GM12892 (cell line): ENCODE data around the gene XPR1.

ENCODE experiments used
- POLR2A ChIP-seq: IDR thresholded peaks from 2 replicates; pipeline ENCODE4 v1.6.1; 2011; ENCODE audit warnings: low read depth, low read length, control low read depth
- POLR2AphosphoS5 ChIP-seq: IDR thresholded peaks from 2 replicates; pipeline ENCODE4 v1.6.1; 2011; ENCODE audit warnings: low read depth, low read length, control low read depth
- TAF1 ChIP-seq: IDR thresholded peaks from 2 replicates; pipeline ENCODE4 v1.6.1; 2011; ENCODE audit warnings: low read depth, mild to moderate bottlenecking, control low read depth, low read length, borderline replicate concordance

DNA sequence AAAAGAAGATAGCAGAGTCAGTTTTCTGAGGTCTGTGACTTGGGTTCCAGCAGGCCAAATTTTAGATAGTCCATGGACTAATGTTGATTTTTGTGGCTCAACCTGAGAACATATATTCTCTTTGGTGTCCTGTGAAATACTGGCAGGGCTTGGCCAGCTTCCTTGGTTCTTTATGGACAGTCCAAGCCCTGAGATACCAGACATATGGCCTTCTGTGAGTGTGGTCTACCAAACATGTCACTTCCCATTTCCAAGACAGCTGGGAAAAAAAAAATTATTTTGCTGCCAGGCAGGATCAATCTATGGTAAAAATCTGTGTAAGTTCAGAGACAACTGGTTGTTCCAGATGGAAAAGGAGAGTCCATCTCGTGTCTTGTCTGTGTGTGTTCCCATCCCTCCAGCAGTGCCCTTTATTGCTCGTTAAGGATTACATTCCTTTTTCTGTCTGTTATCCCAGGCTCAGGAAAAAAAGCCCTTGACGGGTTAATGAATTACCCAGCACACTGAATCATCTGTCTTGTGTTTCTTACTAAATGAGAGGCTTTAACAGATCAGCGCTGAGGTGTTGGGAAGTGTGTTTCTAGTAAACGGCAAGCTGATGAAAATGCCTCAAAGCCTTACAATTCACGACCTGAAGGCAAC lies 33.4 kb upstream of the XPR1 start:
- TF ChIP-seq POLR2AphosphoS5 (no peak), TAF1 (no peak), POLR2A (no peak)
